PC-9 (cell line): ENCODE measurements around the gene PRKCI.

Experiments
- CTCF ChIP-seq: fragments of 200-600 bp; sonication (generic); conservative IDR thresholded peaks from 2 replicates; pipeline ENCODE4 v1.6.1; 2017; ENCODE audit warnings: mixed run types, antibody characterized with exemption, mild to moderate bottlenecking, moderate library complexity
- EZH2 ChIP-seq: fragments of 200-600 bp; sonication (generic); IDR thresholded peaks from 2 replicates; pipeline ENCODE4 v1.8.0; 2017; ENCODE audit warnings: antibody characterized with exemption, low read depth

- TF ChIP-seq CTCF (no peak), EZH2 (no peak)
Measured at GRCh38 chr3:170338690-170339340, 116.6 kb downstream of the PRKCI start.
